ENCODE results near the gene IRX2. TPM values are rescaled to one million over a fixed set of nuclear protein-coding genes. Genes with fewer than 3 reads are reported as not detected.

IRX2 gene
- total RNA-seq, 4 donors from 2014 or later: 31.6 to 70.2 (median 48.9) TPM

DNA sequence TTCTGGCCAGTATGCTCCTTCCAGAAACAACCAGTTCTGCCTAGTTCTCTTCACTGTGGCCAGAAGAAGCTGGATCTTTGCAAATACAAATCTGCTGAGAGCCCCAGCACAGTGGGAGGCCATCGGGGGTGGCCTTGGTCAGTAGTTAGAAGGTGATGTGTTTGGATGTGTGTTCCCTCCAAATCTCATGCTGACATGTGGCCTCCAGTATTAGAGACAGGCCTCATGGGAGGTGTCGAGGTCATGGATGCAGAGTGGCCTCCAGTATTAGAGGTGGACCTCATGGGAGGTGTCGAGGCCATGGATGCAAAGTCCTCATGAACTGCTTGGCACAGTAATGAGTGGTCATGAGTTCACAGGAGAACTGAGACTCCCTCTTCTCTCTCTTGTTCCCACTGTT lies 7.6 kb upstream of the IRX2 start:
- 91 to 93% methylated on average over 3 of the region's 3 CpGs for WGBS, 2 donors
- intact Hi-C loops (cut with DNase I; ENCODE audit: low total_unique reads): no loop called here
- DNase-seq (ENCODE audit: low spot score in 2 of 2): no peak

DNA sequence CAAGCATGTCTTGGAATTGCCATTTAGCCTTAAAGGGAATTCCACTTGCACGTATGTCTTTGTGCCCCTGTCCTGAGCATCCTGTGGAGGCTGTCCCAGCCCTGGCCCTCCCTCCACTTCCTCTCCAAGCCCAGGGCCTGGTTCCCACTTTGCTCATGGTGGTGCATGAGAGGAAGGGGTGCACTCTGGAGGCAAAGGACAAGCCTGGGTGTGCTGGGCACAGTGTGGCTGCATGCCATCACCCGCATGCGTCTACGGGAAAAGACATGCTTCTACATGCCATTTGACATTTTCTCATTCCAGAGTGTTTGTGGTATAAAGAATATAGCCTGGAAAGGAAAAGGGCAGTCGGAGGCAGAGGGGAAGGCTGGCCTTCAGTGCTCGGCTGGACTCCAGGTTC lies 7.2 kb upstream of the IRX2 start:
- intact Hi-C loops (cut with DNase I; ENCODE audit: low total_unique reads): no loop called here
- WGBS, 2 donors: 76 to 79% methylated on average over 6 of the region's 6 CpGs
- TF ChIP-seq, protein P1, sequence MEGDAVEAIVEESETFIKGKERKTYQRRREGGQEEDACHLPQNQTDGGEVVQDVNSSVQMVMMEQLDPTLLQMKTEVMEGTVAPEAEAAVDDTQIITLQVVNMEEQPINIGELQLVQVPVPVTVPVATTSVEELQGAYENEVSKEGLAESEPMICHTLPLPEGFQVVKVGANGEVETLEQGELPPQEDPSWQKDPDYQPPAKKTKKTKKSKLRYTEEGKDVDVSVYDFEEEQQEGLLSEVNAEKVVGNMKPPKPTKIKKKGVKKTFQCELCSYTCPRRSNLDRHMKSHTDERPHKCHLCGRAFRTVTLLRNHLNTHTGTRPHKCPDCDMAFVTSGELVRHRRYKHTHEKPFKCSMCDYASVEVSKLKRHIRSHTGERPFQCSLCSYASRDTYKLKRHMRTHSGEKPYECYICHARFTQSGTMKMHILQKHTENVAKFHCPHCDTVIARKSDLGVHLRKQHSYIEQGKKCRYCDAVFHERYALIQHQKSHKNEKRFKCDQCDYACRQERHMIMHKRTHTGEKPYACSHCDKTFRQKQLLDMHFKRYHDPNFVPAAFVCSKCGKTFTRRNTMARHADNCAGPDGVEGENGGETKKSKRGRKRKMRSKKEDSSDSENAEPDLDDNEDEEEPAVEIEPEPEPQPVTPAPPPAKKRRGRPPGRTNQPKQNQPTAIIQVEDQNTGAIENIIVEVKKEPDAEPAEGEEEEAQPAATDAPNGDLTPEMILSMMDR (IDR thresholded peaks at IDR 0.05): no peak
- no peak for TF ChIP-seq POLR2A (IDR thresholded peaks at IDR 0.05)
- no peak overlapping the region for H3K4me3 ChIP-seq (ENCODE audit: low read depth, poor library complexity, severe bottlenecking)
- no peak for DNase-seq (ENCODE audit: low spot score in 2 of 2)

More for the DNA sequence above, 7.6 kb upstream of the IRX2 start:
- no peak overlapping the region for H3K4me3 ChIP-seq (ENCODE audit: low read depth, poor library complexity, severe bottlenecking)
- no peak for TF ChIP-seq POLR2A (IDR thresholded peaks at IDR 0.05)
- TF ChIP-seq, protein P1 (IDR thresholded peaks at IDR 0.05): no peak

DNA sequence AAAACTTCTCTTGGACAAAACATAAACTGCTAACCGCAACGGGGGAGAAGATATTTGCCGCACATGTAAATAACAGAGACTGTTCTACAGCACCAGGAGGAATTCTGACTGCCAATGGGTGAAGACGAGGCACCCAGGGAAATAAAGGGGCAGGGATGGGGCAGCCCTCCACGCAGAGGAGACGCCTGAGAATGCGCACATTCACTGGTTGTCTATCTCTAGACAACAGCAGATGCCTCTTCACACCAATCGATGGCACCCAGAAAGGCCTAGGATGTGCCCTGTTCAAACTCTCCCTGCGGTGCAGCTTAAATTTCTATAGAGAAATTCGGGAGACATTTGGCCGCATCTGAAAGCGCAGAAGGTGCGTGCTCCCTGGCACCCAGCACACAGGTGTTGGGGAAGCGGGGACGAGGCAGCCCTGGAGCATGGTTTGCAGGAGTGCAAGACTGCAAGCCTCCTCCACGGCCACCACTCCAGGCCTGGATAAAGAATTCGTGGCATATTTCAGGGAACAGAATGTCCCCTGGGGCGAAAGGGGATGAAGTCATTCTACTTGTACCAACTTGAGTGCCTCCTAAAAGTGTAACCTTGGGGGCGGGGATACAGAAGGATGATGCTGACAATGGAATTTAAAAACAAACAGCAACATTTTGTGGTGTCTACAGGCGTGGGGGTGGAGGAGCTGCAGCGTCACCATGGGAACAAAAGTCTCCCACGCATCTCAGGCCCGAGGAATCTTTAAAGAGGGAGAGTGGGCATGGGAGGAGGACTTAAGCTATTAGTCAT lies 6.3 kb upstream of the IRX2 start:
- DNase-seq (ENCODE audit: low spot score in 2 of 2): no peak
- H3K4me3 ChIP-seq (ENCODE audit: low read depth, poor library complexity, severe bottlenecking): no peak overlapping the region
- intact Hi-C loops (cut with DNase I; ENCODE audit: low total_unique reads): no loop called here
- TF ChIP-seq, protein P1 (IDR thresholded peaks at IDR 0.05): no peak
- no peak for TF ChIP-seq POLR2A (IDR thresholded peaks at IDR 0.05)
- whole genome bisulfite sequencing, 2 donors: 54 to 61% methylated on average over 23 of the region's 23 CpGs

DNA sequence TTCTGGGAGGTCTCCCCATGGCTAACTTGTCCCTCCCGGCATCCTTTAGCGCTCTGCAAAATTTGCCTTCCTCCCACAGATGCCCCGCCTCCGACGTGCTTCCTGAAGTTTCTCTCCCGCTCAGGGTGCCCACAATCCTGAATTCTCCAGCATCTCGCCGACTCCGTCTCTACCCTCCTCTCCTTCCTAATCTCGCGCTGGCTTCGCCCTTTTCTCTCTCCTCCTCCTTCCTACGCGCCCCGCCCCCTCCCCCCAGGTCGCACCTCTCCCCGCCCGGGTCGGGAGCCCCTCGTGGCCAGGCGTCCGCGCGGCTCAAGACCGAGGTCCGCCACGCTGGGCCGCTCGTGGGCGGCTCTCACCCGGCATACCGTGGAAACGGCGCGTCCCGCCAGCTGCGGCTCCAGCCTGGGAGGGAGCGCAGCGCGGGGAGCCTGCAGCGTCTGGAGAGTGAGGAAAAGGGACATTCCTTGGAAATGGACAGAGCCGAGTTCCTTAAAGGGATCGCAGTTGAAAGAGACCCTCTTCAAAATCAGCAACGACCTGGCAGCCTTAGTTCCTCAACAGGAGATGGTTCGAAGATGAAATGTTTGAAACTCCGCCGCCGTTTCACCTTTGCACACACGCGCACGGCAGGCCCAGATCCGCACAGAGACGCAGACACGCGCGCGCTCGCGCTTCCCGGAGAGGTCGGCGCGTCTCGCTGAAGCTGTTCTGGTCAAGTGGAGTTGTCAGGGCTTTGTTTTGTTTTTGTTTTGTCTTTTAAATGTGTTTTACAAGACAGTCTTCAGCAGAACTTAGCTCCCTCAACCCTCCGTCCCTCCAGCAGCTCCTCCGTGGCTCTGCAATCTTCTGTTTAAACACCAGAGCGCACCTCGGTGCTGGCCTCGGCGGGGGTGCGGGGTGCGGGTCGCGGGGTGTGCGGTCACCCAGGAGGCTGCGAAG lies 5.0 kb upstream of the IRX2 start:
- H3K4me3 ChIP-seq (ENCODE audit: low read depth, poor library complexity, severe bottlenecking): peak overlapping the region; percentile 58
- DNase-seq (ENCODE audit: low spot score in 2 of 2): peak in 1 of 2 donors; percentile 93
- WGBS, 2 donors: 2 to 3% methylated on average over 76 of the region's 76 CpGs

DNA sequence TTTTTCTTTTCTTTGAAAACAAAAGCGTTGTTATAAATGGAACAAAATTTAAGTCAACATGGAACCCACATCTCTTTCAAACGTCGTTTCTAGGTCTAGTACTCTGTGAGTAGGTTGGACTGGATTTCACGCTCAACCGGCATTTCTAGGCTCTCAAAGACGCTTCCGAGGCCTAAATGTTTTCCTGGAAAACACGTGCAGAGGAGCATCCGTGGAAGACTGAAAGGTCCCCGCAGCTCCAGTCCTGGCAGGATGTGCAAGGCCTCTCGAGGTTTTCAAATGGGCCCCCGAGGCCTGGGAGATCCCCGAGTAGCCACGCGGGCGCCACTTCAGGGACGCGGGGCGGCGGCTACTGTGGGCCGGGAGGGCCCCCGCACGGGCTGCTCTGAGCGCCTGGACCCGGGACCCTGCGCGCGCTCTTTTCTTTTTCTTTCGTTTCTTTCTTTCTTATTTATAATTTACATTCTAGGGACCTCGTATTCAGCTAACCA lies 4.2 kb upstream of the IRX2 start:
- no peak for DNase-seq (ENCODE audit: low spot score in 2 of 2)
- TF ChIP-seq POLR2A (IDR thresholded peaks at IDR 0.05): no peak
- TF ChIP-seq, protein P1 (IDR thresholded peaks at IDR 0.05): no peak
- intact Hi-C loops (cut with DNase I; ENCODE audit: low total_unique reads): no loop called here
- H3K4me3 ChIP-seq (ENCODE audit: low read depth, poor library complexity, severe bottlenecking): peak overlapping the region; percentile 58
- WGBS, 2 donors: 13 to 20% methylated on average over 30 of the region's 30 CpGs

More for the DNA sequence above, 5.0 kb upstream of the IRX2 start:
- TF ChIP-seq, protein P1 (IDR thresholded peaks at IDR 0.05): no peak
- no peak for TF ChIP-seq POLR2A (IDR thresholded peaks at IDR 0.05)
- intact Hi-C loops (cut with DNase I; ENCODE audit: low total_unique reads): no loop called here
